Astrocyte (in vitro differentiated cells and primary cell): ENCODE results near the gene GSTM2.

Experiments used
- CTCF ChIP-seq: IDR thresholded peaks from 2 replicates; pipeline ENCODE4 v1.5.1; 2011; ENCODE audit warnings: low read depth, mild to moderate bottlenecking, inconsistent platforms, low read length, moderate library complexity; ENCODE audit not compliant: insufficient read depth
- EZH2 ChIP-seq: IDR thresholded peaks from 2 replicates; pipeline ENCODE4 v1.6.1; 2012; ENCODE audit warnings: mild to moderate bottlenecking, low read length, inconsistent platforms; ENCODE audit not compliant: insufficient read depth

- no peak for TF ChIP-seq CTCF
- no peak for TF ChIP-seq EZH2
Observed at GRCh38 chr1:109655615-109656519, 12.0 kb upstream of the GSTM2 start, which contains the start of gene GSTM4.
